ENCODE results near the gene THUMPD1.
A peak's percentile ranks its signal among the peaks of the same experiment; 100 is the strongest.

The THUMPD1 gene

DNA sequence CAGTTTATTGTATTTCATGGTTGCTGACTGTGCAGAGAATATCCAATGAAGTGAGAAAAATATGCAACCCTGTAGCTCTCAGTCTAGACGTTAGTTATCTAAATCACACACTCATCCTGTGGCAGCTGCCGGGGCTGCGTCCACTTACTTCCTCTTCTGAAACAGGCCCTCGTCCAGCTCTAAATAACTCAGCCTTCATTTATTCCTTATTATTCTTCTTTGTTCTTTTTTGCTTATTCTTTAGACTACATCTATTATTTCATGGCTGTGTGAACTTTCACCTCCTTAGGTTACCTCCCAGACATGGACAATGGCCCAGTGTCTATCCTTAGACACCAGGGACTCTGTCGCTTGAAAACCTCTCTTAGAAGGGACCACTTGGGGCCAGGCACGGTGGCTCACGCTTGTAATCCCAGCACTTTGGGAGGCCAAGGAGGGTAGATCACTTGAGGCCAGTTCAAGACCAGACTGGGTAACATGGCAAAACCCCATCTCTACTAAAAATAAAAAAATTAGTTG, 3.4 kb upstream of the THUMPD1 start:
- TF ChIP-seq, protein P1, sequence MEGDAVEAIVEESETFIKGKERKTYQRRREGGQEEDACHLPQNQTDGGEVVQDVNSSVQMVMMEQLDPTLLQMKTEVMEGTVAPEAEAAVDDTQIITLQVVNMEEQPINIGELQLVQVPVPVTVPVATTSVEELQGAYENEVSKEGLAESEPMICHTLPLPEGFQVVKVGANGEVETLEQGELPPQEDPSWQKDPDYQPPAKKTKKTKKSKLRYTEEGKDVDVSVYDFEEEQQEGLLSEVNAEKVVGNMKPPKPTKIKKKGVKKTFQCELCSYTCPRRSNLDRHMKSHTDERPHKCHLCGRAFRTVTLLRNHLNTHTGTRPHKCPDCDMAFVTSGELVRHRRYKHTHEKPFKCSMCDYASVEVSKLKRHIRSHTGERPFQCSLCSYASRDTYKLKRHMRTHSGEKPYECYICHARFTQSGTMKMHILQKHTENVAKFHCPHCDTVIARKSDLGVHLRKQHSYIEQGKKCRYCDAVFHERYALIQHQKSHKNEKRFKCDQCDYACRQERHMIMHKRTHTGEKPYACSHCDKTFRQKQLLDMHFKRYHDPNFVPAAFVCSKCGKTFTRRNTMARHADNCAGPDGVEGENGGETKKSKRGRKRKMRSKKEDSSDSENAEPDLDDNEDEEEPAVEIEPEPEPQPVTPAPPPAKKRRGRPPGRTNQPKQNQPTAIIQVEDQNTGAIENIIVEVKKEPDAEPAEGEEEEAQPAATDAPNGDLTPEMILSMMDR (IDR thresholded peaks at IDR 0.05), result no peak

DNA sequence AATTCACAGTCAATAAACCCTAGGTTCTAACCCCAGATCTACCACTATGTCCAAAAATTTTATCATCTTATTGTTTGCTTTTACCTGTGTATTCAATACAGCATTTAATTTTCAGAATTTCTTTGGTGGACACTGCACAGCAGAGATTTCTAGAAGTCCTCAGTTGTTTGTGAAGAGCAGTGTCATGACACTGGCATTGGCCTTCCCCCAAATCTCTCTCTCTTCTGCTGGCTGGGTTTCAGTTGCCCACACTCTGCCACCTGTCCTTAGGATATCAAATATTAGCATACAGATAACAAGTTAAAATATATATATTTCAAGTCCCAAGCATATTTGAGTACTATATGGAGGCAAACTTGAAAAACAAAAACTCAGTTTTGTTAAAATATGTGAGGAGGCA, 2.0 kb upstream of the THUMPD1 start:
- TF ChIP-seq, protein P1 (IDR thresholded peaks at IDR 0.05), result no peak

DNA sequence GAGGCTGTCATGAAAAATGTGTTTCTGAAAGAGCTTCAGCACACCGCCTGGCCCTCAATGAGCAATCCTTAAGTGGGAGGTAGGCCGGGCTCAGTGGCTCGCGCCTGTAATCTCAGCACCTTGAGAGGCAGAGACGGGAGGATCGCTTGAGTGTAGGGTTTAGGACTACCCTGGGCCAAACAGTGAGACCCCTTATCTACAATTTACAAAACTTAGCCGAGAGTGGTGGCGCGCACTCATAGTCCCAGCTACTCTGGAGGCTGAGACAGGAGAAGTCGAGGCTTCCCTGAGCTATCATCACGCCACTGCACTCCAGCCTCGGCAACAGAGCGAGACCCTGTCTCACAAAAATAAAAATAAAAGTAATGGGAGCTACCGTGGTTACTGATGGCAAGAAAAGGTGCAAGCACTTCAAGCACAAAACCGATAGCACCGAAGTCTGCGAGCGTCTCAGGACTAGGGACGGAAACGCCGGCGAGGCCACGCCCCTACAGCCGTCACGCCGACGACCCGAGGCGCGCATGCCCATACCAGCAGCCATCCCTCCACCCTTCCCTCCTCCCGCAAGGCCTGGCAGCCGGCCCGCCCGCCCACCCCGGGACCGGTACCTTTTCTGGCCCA, 607 bp downstream of the THUMPD1 start:
- TF ChIP-seq, protein P1 (IDR thresholded peaks at IDR 0.05), result no peak

DNA sequence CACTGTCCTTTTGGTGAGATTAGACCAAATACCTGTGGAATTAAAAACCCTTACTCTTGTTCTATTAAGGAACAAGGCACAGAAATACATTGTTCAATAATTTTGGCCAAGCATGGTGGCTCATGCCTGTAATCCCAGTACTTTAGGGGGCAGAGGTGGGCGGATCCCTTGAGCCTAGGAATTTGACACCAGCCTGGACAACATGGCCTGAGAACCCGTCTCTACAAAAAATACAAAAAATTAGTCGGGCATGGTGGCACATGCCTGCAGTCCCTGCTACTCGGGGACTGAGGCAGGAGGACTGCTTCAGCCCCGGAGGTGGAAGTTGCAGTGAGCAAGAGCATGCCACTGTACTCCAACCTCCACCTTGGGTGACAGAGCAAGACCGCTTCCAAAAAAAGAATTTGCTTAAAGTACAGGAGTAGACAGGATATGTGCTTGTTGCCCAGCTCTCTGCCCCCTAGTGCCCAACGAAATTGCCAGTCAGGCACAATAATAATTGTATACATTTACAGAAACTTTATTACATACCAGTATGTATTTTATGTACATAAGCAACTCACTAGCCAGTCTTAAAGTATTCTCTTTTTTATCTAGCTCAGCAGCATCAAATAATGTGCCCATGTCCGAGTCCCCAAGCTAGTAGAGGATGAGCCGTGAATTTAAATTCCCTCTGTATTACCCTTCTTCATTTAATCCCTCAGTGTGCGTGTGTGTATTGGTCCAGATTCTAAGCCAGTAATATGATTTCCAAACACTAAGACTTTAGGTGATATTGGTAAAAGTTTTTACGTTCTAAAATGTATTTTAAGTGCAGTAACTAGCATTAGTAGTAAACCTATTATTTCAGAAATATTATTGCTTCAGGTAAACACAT, 1.4 kb downstream of the THUMPD1 start:
- TF ChIP-seq, protein P1 (IDR thresholded peaks at IDR 0.05), result peak; percentile 82

DNA sequence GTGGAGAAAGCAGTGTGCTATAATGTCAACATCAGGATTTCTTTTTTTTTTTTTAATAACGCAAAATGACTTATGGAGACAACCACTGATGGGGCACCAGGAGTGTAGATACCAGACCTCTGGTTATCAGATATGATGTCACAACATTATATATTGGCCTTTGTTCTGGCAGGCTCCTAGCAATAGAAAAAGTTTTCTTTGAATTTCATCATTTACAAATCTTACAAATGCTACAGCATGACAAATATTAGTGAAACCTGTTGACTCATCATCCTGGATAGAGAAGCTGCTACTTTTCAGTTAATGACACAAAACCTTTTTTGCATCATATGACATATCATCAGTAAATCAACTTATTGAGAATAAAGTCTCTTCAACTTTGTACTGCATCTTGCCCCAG, 6.1 kb downstream of the THUMPD1 start:
- TF ChIP-seq, protein P1 (IDR thresholded peaks at IDR 0.05), result no peak

DNA sequence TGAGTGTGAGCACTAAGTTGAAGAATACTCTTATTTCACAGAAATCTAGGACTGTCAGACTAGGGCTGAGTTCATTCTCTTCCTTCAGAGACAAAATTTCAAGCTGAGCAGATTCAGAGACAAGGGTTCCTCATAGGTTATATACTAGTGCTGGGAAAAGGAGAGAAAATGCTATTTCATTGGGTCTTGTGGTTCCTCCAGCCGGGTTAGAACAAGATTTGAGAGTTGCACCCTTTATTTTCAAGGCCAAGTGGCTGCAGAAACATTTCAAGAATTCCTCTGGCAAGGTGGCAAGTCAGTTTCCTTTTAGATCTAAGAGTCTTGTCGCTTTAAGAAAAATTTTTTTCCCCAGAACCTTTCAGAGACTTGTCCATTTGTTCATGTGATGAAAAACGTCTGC, 6.8 kb downstream of the THUMPD1 start:
- TF ChIP-seq, protein P1 (IDR thresholded peaks at IDR 0.05), result no peak

DNA sequence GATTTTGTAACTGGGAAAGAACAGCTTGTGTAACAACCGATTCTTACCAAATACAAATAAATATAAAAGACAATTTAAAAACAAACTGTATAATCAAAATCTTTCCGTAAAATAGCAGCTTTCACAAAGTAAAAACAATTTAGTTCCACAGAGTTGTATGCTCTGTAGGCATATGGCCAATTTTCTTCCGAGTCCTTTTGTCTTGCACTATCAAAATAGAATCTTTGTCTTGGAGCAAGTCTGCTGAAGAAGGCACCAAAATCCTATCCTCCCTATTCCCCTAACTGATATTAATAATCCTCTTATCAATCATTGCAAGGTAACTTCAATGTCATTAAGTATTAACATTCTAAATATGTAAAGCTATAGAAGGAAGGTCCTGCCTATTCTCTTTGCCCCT, 7.6 kb downstream of the THUMPD1 start:
- TF ChIP-seq, protein P1 (IDR thresholded peaks at IDR 0.05), result no peak
